ENCODE measurements around the gene GULP1. TPM values are rescaled to one million over a fixed set of nuclear protein-coding genes. Genes with fewer than 3 reads are reported as not detected.

GULP1 gene
- total and polyA plus RNA-seq, 10 of the 15 experiments (the other 5 are each of a cell fraction or from before 2014, with no cell fraction given), result 0.02 to 1.3 (median 0.15) TPM; not detected in 5

GRCh38 chr2:188557081-188557480, 265.4 kb downstream of the GULP1 start:
- Histone ChIP-seq H3K4me3 (no peak overlapping the region), H3K4me2 (ENCODE audit: control insufficient read depth, insufficient read depth) (no peak overlapping the region), H3K27ac (ENCODE audit: control insufficient read depth, insufficient read depth) (no peak overlapping the region), H2AFZ (ENCODE audit: control insufficient read depth, low read depth, low read length) (no peak overlapping the region), H3K9me3 (replicated peaks; ENCODE audit: control insufficient read depth, insufficient read depth, low read length) (no peaks in the 10 kb centered on the region), H3K4me1 (ENCODE audit: control insufficient read depth, insufficient read depth, low read length) (no peaks in the 10 kb centered on the region), H3K36me3 (ENCODE audit: control insufficient read depth in 2 of 2, insufficient read depth in 2 of 2, low read length in 1 of 2) (no peaks in the 10 kb centered on the region), H3K9ac (ENCODE audit: control insufficient read depth, insufficient read depth, low read length) (no peak overlapping the region), H4K20me1 (ENCODE audit: control insufficient read depth, insufficient read depth) (no peaks in the 10 kb centered on the region), H3K79me2 (ENCODE audit: control insufficient read depth, insufficient read depth, low read length) (no peaks in the 10 kb centered on the region), H3K27me3 (replicated peaks in 1 of 2; ENCODE audit: control insufficient read depth in 2 of 2, insufficient read depth in 2 of 2, low read length in 1 of 2) (no peaks in the 10 kb centered on the region)
- RAD21 ChIA-PET (ENCODE audit: unreplicated experiment), result no interaction called here
- CTCF ChIA-PET, result no interaction called here
- no TSS peak for BruUV-seq (replicated peaks)
- FAIRE-seq (no peak), DNase-seq (ENCODE audit: low read depth, low spot score) (no peak), ATAC-seq (no peak)
- POLR2A ChIA-PET, result no interaction called here
- WGBS (ENCODE audit: insufficient coverage, insufficient replicate concordance, low lambda C conversion rate, missing lambda C conversion rate), result 0% methylated on average over 1 of the region's 1 CpG
- intact Hi-C loops (cut with micrococcal nuclease; ENCODE audit: unreplicated experiment), result no loop called here
- TF ChIP-seq RB1 (IDR thresholded peaks at IDR 0.05; ENCODE audit: borderline replicate concordance), result no peak
- no peak for TF ChIP-seq USF2 (IDR thresholded peaks at IDR 0.05; ENCODE audit: borderline replicate concordance, low read depth, low read length)
- TF ChIP-seq SUPT20H (IDR thresholded peaks at IDR 0.05; ENCODE audit: borderline replicate concordance, control insufficient read depth, low read depth, low read length), result no peak
- TF ChIP-seq YBX1 (IDR thresholded peaks at IDR 0.05), result no peak
- no peak for TF ChIP-seq BRCA1 (IDR thresholded peaks at IDR 0.05; ENCODE audit: low read depth, low read length)
- no peak for TF ChIP-seq CEBPB (IDR thresholded peaks at IDR 0.05; ENCODE audit: borderline replicate concordance in 1 of 2, low read depth in 2 of 2, low read length in 2 of 2)
- no peak for TF ChIP-seq PAX8 (IDR thresholded peaks at IDR 0.05)
- TF ChIP-seq CREB1 (IDR thresholded peaks at IDR 0.05; ENCODE audit: low read depth), result no peak
- TF ChIP-seq MEF2A (IDR thresholded peaks at IDR 0.05; ENCODE audit: insufficient read depth, low read depth, low read length), result no peak
- TF ChIP-seq SREBF1 (IDR thresholded peaks at IDR 0.05; ENCODE audit: low read length), result no peak
- no peak for TF ChIP-seq ZNF384 (IDR thresholded peaks at IDR 0.05; ENCODE audit: borderline replicate concordance, low read depth, low read length)
- TF ChIP-seq KAT2A (conservative IDR thresholded peaks at IDR 0.05; ENCODE audit: control insufficient read depth, low read depth, low read length), result no peak
- TF ChIP-seq HDGF (IDR thresholded peaks at IDR 0.05), result no peak
- no peak for TF ChIP-seq TCF7 (IDR thresholded peaks at IDR 0.05; ENCODE audit: borderline replicate concordance)
- TF ChIP-seq NR2F1 (conservative IDR thresholded peaks at IDR 0.05), result no peak
- no peak for TF ChIP-seq EZH2 (IDR thresholded peaks at IDR 0.05; ENCODE audit: borderline replicate concordance, control insufficient read depth, low read depth, low read length)
- TF ChIP-seq LARP7 (IDR thresholded peaks at IDR 0.05), result no peak
- TF ChIP-seq, protein P1, sequence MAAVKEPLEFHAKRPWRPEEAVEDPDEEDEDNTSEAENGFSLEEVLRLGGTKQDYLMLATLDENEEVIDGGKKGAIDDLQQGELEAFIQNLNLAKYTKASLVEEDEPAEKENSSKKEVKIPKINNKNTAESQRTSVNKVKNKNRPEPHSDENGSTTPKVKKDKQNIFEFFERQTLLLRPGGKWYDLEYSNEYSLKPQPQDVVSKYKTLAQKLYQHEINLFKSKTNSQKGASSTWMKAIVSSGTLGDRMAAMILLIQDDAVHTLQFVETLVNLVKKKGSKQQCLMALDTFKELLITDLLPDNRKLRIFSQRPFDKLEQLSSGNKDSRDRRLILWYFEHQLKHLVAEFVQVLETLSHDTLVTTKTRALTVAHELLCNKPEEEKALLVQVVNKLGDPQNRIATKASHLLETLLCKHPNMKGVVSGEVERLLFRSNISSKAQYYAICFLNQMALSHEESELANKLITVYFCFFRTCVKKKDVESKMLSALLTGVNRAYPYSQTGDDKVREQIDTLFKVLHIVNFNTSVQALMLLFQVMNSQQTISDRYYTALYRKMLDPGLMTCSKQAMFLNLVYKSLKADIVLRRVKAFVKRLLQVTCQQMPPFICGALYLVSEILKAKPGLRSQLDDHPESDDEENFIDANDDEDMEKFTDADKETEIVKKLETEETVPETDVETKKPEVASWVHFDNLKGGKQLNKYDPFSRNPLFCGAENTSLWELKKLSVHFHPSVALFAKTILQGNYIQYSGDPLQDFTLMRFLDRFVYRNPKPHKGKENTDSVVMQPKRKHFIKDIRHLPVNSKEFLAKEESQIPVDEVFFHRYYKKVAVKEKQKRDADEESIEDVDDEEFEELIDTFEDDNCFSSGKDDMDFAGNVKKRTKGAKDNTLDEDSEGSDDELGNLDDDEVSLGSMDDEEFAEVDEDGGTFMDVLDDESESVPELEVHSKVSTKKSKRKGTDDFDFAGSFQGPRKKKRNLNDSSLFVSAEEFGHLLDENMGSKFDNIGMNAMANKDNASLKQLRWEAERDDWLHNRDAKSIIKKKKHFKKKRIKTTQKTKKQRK (IDR thresholded peaks at IDR 0.05; ENCODE audit: low read depth, low read length), result no peak
- TF ChIP-seq ZNF207 (IDR thresholded peaks at IDR 0.05; ENCODE audit: borderline replicate concordance), result no peak
- SMC1A ChIA-PET (ENCODE audit: uncharacterized antibody, unreplicated experiment), result no interaction called here
- in situ Hi-C loops (cut with MboI), result no loop called here
